Pons (tissue), 1 donor: ENCODE measurements around the gene SBSN.

ENCODE experiments used
- DNase-seq: peaks from one replicate; pipeline ENCODE4 v3.0.0-alpha.2; 2016; ENCODE audit warnings: low spot score

SBSN gene, protein sequence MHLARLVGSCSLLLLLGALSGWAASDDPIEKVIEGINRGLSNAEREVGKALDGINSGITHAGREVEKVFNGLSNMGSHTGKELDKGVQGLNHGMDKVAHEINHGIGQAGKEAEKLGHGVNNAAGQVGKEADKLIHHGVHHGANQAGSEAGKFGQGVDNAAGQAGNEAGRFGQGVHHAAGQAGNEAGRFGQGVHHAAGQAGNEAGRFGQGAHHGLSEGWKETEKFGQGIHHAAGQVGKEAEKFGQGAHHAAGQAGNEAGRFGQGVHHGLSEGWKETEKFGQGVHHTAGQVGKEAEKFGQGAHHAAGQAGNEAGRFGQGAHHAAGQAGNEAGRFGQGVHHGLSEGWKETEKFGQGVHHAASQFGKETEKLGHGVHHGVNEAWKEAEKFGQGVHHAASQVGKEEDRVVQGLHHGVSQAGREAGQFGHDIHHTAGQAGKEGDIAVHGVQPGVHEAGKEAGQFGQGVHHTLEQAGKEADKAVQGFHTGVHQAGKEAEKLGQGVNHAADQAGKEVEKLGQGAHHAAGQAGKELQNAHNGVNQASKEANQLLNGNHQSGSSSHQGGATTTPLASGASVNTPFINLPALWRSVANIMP

DNA sequence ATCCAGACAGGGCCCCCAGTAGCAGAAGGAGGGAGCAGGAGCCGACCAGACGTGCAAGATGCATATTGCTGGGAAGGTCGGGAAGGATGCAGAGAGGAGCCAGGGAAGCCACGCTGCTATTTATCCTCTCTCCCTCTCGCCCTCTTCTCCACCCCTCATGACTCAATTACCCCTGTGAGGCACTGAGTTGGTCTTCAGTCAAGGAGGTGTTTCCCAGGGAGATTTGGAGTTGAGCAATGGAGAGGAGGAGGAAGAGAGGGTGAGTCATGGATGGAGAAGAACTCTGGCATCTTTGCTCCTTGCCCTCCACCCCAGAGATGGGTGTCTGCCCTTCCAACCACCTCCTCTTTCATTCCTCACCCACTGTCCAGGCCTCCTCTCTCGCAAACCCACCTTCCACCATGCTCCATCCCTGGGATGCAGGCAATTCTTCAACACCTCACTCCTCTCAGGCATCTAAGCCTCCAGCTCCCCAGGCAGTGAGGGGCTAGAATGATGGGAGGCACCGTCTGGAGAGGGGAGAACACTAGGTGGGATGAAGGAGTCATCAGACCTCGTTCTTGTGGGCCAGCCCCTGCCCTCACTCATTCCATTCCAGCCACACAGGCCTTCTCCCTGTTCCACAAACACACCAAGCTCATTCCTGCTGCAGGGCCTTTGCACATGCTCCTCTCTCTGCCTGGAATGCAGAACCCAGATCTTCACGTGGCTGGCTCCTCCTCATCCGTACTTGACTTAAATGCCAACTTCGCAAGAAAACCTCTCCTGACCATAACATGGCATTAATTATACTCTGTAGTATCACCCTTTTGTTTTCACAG lies at the start of gene SBSN:
Gene SBSN (minus strand): TSS at position 94 of the 821 bp plus-strand sequence. CDS start 30 bp downstream, at position 64.
- DNase-seq = no peak

DNA sequence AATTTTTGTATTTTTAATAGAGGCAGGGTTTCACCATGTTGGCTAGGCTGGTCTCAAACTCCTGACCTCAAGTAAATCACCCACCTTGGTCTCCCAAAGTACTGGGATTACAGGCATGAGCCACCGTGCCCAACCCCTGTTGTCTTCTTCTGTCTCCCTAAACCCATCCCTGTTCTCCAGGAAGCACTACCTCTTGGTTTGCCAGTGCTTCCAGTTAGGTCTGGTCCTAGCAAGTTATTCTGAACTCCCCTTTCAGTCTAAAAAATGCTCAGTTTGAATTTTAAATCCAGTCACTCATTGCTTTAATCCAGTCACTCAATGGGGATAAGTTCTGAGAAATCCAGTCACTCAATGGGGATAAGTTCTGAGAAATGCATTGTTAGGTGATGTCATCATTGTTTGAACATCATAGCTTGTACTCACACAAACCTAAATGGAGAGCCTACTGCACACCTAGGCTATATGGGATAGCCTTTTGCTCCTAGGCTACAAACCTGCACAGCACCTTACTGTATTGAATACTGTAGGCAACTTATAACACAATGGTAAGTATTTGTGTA lies 43.4 kb upstream of the SBSN start:
- DNase-seq = no peak

- no peak for DNase-seq
These were observed 41.2 kb upstream of the SBSN start for GRCh38 chr19:35569281-35569781.

GRCh38 chr19:35566738-35567137 lies 38.6 kb upstream of the SBSN start:
- no peak for DNase-seq

- no peak for DNase-seq
These were observed 37.1 kb upstream of the SBSN start for GRCh38 chr19:35565016-35565856.

GRCh38 chr19:35563207-35563829 lies 35.2 kb upstream of the SBSN start, which contains the start of gene ATP4A:
Gene ATP4A, minus strand, starts transcription at chr19:35563658. Its CDS starts 29 bp downstream, at chr19:35563629.
- no peak for DNase-seq

DNA sequence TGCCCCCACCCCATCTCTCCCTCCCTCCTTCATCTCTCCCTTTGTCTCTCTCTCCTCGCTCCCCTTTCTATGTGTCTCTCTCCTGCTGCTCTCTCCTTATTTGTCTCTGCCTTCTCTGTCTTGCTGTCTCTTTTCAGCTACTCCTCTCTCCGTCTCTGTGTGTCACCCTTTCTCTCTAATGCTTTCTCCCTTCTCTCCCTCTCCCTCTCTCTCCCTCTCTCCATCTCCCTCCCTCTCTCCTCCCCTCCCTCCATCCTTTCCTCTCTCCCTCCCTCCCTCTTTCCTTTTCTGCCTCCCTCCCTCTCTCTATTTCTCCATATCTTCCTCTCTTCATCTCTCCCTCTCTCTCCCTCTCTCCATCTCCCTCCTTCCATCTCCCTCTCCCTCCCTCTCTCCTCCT lies 34.7 kb upstream of the SBSN start:
- no peak for DNase-seq

DNA sequence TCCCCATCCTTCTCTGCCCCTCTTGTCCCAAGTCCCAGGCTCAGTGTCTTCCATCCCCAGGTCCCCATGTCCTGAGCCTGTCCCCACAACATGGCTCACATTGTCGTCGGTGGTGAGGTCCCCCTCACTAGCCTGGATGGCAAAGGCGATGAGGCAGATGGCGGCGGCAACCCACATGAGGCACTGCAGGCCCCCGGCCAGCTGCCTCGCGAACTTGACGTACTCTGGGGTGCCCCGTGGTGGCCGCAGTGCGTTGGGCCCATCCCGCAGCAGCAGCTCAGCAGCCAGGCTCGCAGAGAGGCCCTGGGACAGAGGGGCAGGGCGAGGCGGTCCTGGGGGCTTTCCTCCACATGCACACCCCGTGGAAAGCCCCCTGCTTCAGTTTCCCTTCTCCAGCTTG lies 34.2 kb upstream of the SBSN start:
- DNase-seq = no peak

DNA sequence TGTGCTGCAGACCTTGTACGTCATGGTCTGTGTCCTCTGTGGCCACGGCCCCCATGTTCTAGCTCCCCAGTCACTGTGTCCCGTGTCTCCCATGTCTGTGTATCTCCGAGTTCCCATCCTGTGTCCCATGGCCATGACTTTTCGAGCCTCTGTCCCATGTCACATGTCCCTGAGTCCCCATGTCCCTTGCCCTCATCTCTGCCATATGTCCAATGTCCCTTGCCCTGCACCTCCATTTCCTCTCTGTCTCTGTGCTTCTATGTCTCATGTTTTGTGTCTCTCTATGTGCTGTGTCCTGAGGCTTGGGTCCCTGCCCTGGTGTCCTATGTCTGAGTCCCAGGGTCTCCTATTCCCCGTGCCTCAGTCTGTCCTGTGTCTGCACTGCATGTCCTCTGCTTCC lies 33.3 kb upstream of the SBSN start:
- DNase-seq = no peak

DNA sequence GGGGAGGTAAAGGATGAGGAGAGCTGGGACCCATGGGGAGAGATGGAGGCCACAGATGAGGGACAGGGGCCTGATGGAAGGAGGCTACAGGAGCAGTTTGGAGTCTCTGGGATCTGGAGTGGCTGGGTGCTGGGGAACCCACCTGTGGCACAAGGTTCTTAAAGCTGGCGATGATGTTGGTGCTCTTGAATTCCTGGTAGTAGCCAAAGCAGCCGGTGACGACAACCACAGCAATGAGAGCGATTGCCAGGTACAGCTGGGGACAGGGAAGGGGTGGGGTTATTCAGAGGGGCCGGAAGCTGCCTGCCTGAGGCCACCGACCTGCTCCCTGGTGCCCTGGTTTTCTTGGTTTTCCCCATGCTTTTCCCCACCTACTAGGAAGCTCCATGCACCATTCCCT lies 32.6 kb upstream of the SBSN start:
- DNase-seq = no peak

DNA sequence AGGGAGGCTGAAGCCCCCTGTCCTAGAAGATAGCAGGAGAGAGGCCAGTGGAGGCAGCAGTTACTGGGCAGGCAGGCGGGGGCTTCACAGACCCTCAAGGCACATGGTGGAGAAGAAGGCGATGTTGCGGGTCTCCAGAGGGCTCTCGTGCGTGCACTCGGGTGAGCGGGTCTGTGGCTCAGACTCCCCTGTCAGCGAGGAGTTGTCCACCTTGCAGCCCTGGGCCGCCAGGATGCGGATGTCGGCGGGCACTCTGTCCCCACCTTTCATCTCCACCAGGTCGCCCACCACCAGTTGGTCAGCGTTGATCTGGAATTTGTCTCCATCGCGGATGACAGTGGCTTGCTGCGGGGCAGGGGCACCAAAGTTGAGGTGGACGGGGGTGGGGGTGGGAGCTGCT lies 32.2 kb upstream of the SBSN start:
- DNase-seq = no peak

- no peak for DNase-seq
These were observed 31.7 kb upstream of the SBSN start for GRCh38 chr19:35559781-35560180.

- DNase-seq = no peak
These were observed 31.2 kb upstream of the SBSN start for GRCh38 chr19:35559281-35559659.

DNA sequence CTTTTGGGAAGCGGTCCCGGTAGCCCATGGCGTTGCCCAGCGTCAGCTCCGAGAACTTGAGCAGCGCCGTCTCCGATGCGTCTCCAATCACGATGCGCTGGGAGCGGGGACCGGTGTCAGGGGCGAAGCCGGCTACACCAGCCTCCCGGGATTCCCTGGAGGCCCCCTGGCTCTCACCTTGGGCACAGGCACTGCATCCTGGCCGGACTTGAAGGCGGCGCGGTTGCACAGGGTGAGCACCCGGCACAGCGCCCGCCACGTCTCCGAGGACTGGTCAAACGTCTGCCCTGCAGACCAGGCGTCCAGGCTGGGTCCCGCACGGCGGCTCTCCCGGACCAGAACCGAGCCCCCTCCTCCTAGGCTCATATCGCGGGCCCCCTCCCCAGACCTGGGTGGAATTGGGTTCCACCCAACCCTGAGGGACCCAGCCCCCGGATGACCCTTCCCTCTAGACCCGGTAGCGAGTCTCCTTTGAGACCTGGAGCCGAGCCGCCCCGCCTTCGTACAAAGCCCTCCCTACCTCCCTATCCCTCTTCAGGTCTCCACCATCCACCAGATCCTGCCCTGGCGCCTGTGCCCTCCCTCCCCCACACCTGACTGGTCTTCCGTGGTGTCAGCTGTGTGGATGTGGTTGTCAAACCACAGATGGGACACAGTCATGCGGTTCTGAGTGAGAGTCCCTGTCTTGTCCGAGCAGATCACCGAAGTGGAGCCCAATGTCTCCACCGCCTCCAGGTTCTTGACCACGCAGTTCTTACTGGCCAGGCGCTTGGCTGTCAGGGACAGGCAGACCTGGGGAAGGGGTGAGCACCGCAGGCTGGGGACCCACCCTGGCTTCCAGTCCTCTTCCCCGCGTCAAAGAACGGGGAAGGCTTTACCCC lies 30.5 kb upstream of the SBSN start:
- DNase-seq = no peak

DNA sequence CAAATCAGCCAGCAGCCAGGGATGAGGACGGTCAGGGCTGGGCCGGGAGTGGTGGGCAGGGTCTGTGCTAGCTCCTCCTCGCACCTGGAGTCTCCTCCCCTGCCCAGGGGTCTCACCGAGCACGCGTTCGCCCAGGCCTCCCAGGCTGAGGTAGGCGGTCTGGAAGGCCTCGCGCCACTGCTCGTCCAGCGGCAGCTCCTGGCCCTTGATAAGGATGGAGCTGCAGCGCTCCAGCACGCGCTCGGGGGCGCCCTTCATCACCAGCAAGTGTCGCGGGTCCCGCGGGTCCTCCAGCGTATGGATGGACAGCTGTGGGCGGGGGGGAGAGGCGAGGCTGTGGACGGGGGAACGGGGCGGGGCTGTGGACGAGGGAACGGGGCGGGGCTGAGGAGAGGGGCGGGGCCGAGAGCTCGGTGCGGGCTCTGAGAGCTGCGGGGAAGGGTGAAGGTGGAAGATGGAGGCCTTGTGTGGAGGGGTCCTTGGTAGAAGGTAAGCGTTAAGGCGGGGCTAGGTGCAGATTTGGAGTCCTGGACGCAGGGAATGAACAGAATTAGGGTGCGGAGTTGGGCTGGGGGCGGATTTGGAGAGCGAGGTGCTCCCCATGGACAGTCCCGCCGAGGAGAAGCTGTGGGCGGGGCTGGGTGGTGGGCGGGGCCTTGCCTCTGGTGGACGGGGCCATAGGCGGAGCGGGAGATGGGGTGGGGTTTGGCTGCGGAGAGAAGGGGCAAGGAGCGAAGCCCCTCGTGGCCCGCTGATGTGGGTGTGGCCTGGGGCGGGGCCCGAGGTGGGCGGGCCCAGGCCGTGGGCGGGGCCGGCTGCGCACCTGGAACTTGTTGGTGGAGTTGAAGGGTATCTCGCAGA lies 29.7 kb upstream of the SBSN start:
- no peak for DNase-seq

DNA sequence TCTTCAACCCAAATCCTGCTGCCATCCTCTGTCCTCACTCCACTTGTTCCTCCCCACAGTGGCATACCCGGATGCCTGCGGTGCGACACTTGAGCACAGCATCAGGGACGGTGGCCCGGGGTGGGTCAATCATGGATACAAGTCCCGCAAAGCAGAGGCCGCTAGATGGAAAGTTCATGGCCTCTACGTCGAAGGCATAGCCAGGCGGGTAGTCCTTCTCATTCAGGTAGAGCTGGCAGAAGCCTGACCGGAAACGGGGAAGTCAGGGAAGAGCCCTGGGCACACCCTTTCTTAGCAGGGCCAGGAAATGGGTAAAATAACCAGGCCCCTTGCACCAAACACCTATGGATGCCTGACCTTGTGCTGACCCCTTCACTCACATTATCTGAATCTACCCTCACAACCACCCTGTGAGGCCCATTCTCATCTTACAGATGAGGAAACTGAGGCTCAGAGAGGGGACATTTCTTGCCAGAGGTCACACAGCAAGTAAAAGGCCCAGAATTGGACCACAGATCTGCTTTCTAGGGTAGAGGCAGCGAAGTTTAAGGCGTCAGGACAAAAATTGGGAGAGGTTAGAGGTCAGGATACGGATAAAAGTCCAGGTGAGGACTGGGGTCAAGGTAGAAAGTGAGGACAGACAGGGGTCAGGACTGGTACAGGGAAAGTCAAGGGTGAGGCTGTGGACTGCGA lies 28.9 kb upstream of the SBSN start:
- DNase-seq = no peak

- no peak for DNase-seq
These were observed 28.0 kb upstream of the SBSN start for GRCh38 chr19:35556025-35556590.
